IPS-18a (cell line): Measurements from ENCODE around the gene PANX2.
"Not testable (repeated sequence)": the region's sequence is repeated elsewhere in the genome, so short reads cannot be mapped to it uniquely, and the experiment has no call there.

Experiments
- H3K27ac ChIP-seq: one replicate; pipeline ENCODE4 v1.5.1; 2013; ENCODE audit warnings: low read length
- H3K27me3 ChIP-seq: one replicate; pipeline ENCODE4 v1.6.1; 2013; ENCODE audit warnings: mild to moderate bottlenecking, low read length; ENCODE audit not compliant: control insufficient read depth, insufficient read depth
- H3K36me3 ChIP-seq: one replicate; pipeline ENCODE4 v1.6.1; 2013; ENCODE audit warnings: low read depth, low read length; ENCODE audit not compliant: control insufficient read depth
- H3K4me1 ChIP-seq: one replicate; pipeline ENCODE4 v1.6.1; 2013; ENCODE audit warnings: low read depth, low read length; ENCODE audit not compliant: control insufficient read depth
- H3K4me3 ChIP-seq: one replicate; pipeline ENCODE4 v1.5.1; 2013; ENCODE audit warnings: low read length
- H3K9ac ChIP-seq: one replicate; pipeline ENCODE4 v1.6.1; 2013; ENCODE audit warnings: mild to moderate bottlenecking, low read length, moderate library complexity
- H3K9me3 ChIP-seq: one replicate; pipeline ENCODE4 v1.6.1; 2013; ENCODE audit warnings: low read depth, low read length; ENCODE audit not compliant: control insufficient read depth

PANX2 gene

DNA sequence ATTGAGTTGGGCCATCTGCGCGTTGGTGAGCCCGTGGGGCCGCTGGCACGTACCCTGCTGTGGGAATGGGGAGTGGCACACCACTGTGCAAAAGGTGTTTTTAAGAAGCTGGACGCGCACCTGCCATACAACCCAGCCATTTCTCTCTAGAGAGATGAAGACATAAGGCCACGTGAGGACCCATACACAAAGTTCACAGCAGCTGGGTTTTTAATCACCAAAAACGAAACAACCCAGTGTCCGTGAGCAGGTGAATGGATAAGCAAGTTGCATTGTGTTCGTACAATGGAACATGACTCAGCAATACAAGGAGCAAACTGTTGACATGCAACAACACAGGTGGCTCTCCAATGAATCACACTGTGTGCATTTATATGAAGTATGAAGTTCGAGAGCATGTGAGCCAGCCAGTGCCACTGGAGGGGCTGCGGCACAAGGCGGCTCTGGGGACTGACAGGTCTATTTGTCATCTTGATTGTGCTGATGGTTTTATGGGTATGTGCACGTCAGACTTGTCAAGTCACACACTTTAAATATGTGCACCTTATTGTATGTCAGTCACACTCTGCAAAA lies 30.6 kb upstream of the PANX2 start:
- Histone ChIP-seq H3K4me3 (no peak overlapping the region), H3K27me3 (no peaks in the 10 kb centered on the region), H3K36me3 (no peaks in the 10 kb centered on the region), H3K9me3 (no peaks in the 10 kb centered on the region), H3K9ac (no peak overlapping the region), H3K27ac (no peak overlapping the region), H3K4me1 (no peaks in the 10 kb centered on the region)

DNA sequence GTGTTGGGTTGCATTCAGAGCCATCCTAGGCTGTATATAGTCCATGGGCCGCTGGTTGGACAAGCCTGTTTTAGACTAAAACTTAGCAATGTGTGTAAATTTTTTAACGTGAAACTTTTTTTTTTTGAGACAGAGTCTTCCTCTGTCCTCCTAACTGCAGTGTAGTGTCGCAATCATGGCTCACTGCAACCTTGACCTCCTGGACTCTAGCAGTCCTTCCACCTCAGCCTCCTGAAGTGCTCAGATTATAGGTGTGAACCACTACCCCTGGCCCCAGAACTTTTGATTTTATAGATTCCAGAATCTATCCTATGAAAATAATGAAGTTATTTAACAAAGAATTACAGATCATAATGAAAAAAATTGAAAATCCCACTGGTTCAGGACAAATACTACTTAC lies 29.9 kb upstream of the PANX2 start:
- Histone ChIP-seq H3K36me3 (no peaks in the 10 kb centered on the region), H3K4me3 (no peak overlapping the region), H3K9me3 (no peaks in the 10 kb centered on the region), H3K27ac (no peak overlapping the region), H3K27me3 (no peaks in the 10 kb centered on the region), H3K9ac (no peak overlapping the region), H3K4me1 (no peaks in the 10 kb centered on the region)

DNA sequence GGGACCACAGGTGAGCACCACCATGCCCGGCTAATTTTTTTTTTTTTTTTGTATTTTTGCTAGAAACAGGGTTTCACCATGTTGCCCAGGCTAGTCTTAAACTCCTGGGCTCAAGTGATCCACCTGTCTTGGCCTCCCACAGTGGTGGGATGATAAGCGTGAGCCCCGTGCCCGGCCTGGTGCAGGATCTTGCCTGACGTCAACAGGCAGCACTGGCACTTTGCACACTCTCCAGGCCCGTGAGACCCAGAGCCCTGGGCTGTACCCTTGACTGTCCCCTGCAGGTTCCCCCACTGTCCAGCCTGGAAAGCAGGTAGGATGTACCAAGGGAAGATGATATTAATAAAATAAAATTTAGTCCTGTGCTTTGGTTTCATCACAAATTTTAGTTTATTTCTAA lies 29.1 kb upstream of the PANX2 start:
- Histone ChIP-seq H3K27ac (no peak overlapping the region), H3K27me3 (no peaks in the 10 kb centered on the region), H3K4me3 (no peak overlapping the region), H3K4me1 (no peaks in the 10 kb centered on the region), H3K36me3 (no peaks in the 10 kb centered on the region), H3K9ac (no peak overlapping the region), H3K9me3 (no peaks in the 10 kb centered on the region)

GRCh38 chr22:50141891-50142363 lies 28.6 kb upstream of the PANX2 start:
- H3K27ac ChIP-seq = no peak overlapping the region
- H3K4me3 ChIP-seq = no peak overlapping the region
- no peaks in the 10 kb centered on the region for H3K36me3 ChIP-seq
- H3K4me1 ChIP-seq = no peaks in the 10 kb centered on the region
- no peaks in the 10 kb centered on the region for H3K9me3 ChIP-seq
- no peak overlapping the region for H3K9ac ChIP-seq
- no peaks in the 10 kb centered on the region for H3K27me3 ChIP-seq

DNA sequence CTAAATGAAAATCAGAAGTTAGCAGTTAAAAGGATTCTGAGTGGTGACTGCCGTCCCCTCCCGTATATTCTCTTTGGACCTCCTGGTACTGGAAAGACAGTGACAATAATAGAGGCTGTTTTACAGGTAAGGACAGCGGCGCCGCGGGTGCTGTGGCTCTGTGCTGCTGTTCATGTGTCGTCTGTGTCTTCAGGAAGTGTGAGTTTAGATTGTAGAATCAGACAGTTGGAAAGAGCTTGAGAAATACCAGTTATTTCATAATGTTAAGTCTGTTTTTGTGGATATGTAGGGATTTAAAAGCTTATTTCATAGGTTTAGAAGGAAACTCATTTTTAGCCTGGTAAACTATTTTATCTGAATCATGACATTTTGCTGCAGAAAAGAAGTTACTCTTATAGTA lies 27.4 kb upstream of the PANX2 start:
- Histone ChIP-seq H3K9ac (no peak overlapping the region), H3K27ac (no peak overlapping the region), H3K36me3 (no peaks in the 10 kb centered on the region), H3K9me3 (no peaks in the 10 kb centered on the region), H3K27me3 (no peaks in the 10 kb centered on the region), H3K4me1 (no peaks in the 10 kb centered on the region), H3K4me3 (no peak overlapping the region)

DNA sequence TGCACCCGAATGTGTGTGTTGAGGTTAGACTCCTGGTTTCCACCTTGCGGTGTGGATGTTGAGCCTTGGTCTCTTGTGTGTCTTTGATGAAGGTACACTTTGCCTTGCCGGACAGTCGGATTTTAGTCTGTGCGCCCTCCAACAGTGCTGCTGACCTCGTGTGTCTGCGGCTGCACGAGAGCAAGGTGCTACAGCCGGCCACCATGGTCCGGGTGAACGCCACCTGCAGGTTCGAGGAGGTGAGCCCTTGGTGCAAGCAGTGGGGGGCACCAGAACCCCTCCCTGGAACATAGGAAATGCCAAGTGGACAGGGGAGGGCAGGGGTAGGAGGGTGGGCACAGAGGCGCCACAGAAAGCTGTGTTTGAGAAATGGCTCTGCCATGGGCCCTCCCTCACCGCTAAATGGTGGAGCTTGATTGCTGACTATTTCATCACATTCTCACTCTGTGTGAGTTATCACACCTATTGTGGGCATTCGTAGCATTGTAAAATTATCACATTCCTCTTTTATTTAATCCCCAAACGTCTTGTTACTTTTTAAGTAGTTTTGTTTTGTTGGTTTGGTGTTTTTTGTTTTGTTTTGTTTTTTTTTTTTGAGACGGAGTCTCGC lies 26.4 kb upstream of the PANX2 start:
- H3K4me3 ChIP-seq = no peak overlapping the region
- H3K9me3 ChIP-seq = no peaks in the 10 kb centered on the region
- H3K36me3 ChIP-seq = no peaks in the 10 kb centered on the region
- no peaks in the 10 kb centered on the region for H3K27me3 ChIP-seq
- H3K27ac ChIP-seq = no peak overlapping the region
- H3K4me1 ChIP-seq = no peaks in the 10 kb centered on the region
- no peak overlapping the region for H3K9ac ChIP-seq

GRCh38 chr22:50145721-50146438 lies 24.7 kb upstream of the PANX2 start:
- H3K36me3 ChIP-seq = no peaks in the 10 kb centered on the region
- no peaks in the 10 kb centered on the region for H3K9me3 ChIP-seq
- H3K9ac ChIP-seq = no peak overlapping the region
- H3K4me3 ChIP-seq = no peak overlapping the region
- H3K27ac ChIP-seq = no peak overlapping the region
- H3K4me1 ChIP-seq = no peaks in the 10 kb centered on the region
- no peaks in the 10 kb centered on the region for H3K27me3 ChIP-seq

DNA sequence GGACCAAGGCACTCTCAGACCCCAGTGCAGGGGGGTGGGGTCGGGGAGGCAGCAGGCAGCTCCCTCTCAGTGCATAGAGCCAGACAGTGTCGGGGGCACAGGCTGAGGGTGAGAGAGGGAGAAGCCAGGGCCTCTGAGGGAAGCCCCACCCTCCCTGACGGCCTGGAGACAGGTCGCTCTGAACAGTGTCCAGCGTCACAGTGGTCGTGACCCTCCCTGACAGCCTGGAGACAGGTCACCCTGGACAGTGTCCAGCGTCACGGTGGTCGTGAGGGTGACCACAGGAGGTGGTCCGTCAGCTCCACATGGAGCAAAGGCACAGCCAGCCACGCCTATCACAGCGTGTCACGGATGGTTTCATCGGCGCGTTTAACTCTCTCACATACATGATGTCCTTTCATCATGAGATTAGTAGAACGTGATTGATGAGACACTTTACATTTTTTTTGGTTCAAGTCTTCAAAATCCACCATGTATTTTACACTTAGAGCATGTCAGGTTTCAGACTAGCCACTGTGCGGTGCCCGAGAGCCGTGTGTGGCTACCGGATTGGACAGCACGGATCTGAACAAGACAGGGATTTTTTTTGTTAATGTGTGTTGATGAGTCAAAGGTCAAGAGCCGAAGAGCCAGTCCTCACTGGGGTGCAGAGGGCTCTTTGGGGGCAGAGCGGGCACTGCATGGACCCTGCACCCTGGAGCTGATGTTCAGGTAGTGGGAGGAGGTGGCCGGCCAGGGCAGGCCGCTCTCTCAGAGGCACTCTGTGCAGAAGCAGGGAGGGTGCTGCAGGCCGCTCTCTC lies 23.9 kb upstream of the PANX2 start:
- Histone ChIP-seq H3K9me3 (no peaks in the 10 kb centered on the region), H3K36me3 (no peaks in the 10 kb centered on the region), H3K4me3 (no peak overlapping the region), H3K4me1 (no peaks in the 10 kb centered on the region), H3K27me3 (no peaks in the 10 kb centered on the region), H3K27ac (no peak overlapping the region), H3K9ac (no peak overlapping the region)

- not testable (repeated sequence) for H3K36me3 ChIP-seq, H3K4me3 ChIP-seq, H3K27me3 ChIP-seq, H3K9ac ChIP-seq, H3K9me3 ChIP-seq, H3K4me1 ChIP-seq, H3K27ac ChIP-seq
Observed at GRCh38 chr22:50147258-50148165, 23.0 kb upstream of the PANX2 start.

DNA sequence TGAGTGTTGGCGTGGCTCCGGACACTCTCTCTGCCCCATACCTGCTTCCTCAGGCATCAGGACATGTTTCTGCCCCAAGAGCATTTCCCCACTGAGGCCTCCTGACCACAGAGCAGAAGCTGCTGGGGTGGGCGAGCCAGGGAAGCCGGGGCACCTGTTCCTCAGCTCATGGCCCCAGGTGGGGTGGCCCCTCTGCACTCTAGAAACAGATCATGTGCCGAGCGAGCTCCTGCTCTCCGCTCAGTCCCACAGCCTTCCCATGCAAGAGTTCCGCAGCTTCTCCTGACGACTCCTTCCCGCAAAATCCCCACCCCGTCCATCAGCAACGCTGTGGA lies 22.4 kb upstream of the PANX2 start:
- no peaks in the 10 kb centered on the region for H3K9me3 ChIP-seq
- no peak overlapping the region for H3K4me3 ChIP-seq
- no peak overlapping the region for H3K27ac ChIP-seq
- no peak overlapping the region for H3K9ac ChIP-seq
- no peaks in the 10 kb centered on the region for H3K27me3 ChIP-seq
- no peaks in the 10 kb centered on the region for H3K4me1 ChIP-seq
- H3K36me3 ChIP-seq = no peaks in the 10 kb centered on the region
